Gastrocnemius medialis (tissue), 4 donors: ENCODE results near the gene SMIM12.

Experiments
- POLR2A ChIP-seq, 2 donors: fragments of 450-650 bp; IDR thresholded peaks; one replicate each; pipeline ENCODE4 v1.6.1; 2017; ENCODE audit warnings: antibody characterized with exemption in 2 of 2, mild to moderate bottlenecking in 2 of 2, moderate library complexity in 2 of 2
- TF ChIP-seq, protein P1 (sequence below), 5 experiments: fragments of 450-650 bp in 3 of 5; fragments of 200-600 bp in 2 of 5; sonication (generic) in 2 of 5; IDR thresholded peaks in 4 of 5; conservative IDR thresholded peaks in 1 of 5; 1 replicate in 4 of 5; 2 replicates in 1 of 5; pipeline ENCODE4 v1.5.1; 2016 to 2019; ENCODE audit warnings: antibody characterized with exemption in 5 of 5, mild to moderate bottlenecking in 3 of 5, moderate library complexity in 3 of 5

DNA sequence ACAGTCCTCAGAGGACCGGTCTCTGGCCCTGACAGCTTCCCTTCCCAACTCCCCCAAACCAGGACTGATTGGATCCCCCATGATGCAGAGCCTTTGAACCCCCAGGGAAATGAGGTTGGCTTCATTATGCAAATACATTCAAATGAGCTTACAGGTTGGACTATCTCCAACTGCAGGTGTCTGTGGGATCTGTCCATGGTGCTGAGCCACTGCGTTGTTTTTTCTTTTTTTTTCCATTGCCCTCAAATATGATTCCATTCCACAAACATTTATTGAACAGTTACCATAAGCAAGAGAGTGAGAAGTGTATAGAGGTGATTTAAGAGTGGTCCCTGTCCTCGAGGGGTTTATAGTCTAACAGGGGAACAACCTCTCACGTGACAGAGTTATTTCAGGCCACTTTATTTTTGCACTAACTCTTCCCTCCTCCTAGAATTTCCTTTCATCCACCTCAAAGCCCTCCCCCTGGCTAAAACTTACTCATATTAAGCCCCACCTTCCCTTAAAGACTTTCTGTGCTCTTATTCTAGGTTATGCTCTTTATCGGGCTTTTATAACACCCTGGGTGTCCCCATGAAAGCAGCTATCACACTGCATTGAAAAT, 48.0 kb upstream of the SMIM12 start:
- no peak for TF ChIP-seq POLR2A (IDR thresholded peaks at IDR 0.05)
- TF ChIP-seq, protein P1, sequence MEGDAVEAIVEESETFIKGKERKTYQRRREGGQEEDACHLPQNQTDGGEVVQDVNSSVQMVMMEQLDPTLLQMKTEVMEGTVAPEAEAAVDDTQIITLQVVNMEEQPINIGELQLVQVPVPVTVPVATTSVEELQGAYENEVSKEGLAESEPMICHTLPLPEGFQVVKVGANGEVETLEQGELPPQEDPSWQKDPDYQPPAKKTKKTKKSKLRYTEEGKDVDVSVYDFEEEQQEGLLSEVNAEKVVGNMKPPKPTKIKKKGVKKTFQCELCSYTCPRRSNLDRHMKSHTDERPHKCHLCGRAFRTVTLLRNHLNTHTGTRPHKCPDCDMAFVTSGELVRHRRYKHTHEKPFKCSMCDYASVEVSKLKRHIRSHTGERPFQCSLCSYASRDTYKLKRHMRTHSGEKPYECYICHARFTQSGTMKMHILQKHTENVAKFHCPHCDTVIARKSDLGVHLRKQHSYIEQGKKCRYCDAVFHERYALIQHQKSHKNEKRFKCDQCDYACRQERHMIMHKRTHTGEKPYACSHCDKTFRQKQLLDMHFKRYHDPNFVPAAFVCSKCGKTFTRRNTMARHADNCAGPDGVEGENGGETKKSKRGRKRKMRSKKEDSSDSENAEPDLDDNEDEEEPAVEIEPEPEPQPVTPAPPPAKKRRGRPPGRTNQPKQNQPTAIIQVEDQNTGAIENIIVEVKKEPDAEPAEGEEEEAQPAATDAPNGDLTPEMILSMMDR (IDR thresholded peaks at IDR 0.05 in 4 of 5, conservative IDR thresholded peaks at IDR 0.05 in 1 of 5): no peak
